DOHH2 (cell line): Measurements from ENCODE around the gene KCNIP1.

Source experiments
- H3F3A ChIP-seq: fragments of 200-600 bp; sonication (generic), shearing (Covaris generic); 2 replicates; pipeline ENCODE4 v1.6.0; 2016; ENCODE audit warnings: antibody characterized with exemption, mild to moderate bottlenecking; ENCODE audit not compliant: control insufficient read depth, insufficient read depth
- H3K27ac ChIP-seq: fragments of 200-600 bp; sonication (generic); 2 replicates; pipeline ENCODE4 v1.5.1; 2014; ENCODE audit warnings: low read depth, mild to moderate bottlenecking, low read length, moderate library complexity
- H3K27me3 ChIP-seq: fragments of 200-600 bp; sonication (generic); 2 replicates; pipeline ENCODE4 v1.6.1; 2014; ENCODE audit warnings: mild to moderate bottlenecking, low read length, mixed read lengths; ENCODE audit not compliant: control insufficient read depth
- H3K36me3 ChIP-seq: fragments of 200-600 bp; sonication (generic); 2 replicates; pipeline ENCODE4 v1.6.1; 2014; ENCODE audit warnings: mild to moderate bottlenecking, low read length, moderate library complexity, mixed read lengths; ENCODE audit not compliant: control insufficient read depth
- H3K4me1 ChIP-seq: fragments of 200-600 bp; sonication (generic); 2 replicates; pipeline ENCODE4 v1.6.1; 2014; ENCODE audit warnings: mild to moderate bottlenecking, low read length, mixed read lengths; ENCODE audit not compliant: control insufficient read depth
- H3K4me2 ChIP-seq: fragments of 200-600 bp; sonication (generic); 2 replicates; pipeline ENCODE4 v1.6.0; 2014; ENCODE audit warnings: mild to moderate bottlenecking, low read length, moderate library complexity
- H3K4me3 ChIP-seq: fragments of 200-600 bp; sonication (generic); 2 replicates; pipeline ENCODE4 v1.5.1; 2014; ENCODE audit warnings: mild to moderate bottlenecking, low read length, mixed read lengths
- H3K79me2 ChIP-seq: fragments of 200-600 bp; sonication (generic); 2 replicates; pipeline ENCODE4 v1.6.1; 2014; ENCODE audit warnings: mild to moderate bottlenecking, low read length, mixed read lengths; ENCODE audit not compliant: control insufficient read depth
- H3K9me2 ChIP-seq: fragments of 200-600 bp; sonication (generic); replicated peaks from 2 replicates; pipeline ENCODE4 v1.6.1; 2014; ENCODE audit warnings: mild to moderate bottlenecking, low read length, mixed read lengths; ENCODE audit not compliant: control insufficient read depth
- H3K9me3 ChIP-seq: fragments of 200-600 bp; sonication (generic); 2 replicates; pipeline ENCODE4 v1.6.1; 2014; ENCODE audit warnings: antibody characterized with exemption, low read length, mixed read lengths; ENCODE audit not compliant: control insufficient read depth, insufficient read depth
- H4K20me1 ChIP-seq: fragments of 200-600 bp; sonication (generic); 2 replicates; pipeline ENCODE4 v1.6.0; 2014; ENCODE audit warnings: low read depth, mild to moderate bottlenecking, antibody characterized with exemption, low read length, moderate library complexity; ENCODE audit not compliant: control insufficient read depth, insufficient read depth
- EZH2phosphoT487 ChIP-seq: fragments of 200-600 bp; sonication (generic); IDR thresholded peaks from 2 replicates; pipeline ENCODE4 v1.6.1; 2017; ENCODE audit warnings: borderline replicate concordance, mild to moderate bottlenecking, antibody characterized with exemption, low read length, moderate library complexity, mixed read lengths
- TF ChIP-seq, protein P1 (sequence below): fragments of 200-600 bp; sonication (generic); IDR thresholded peaks from one replicate; pipeline ENCODE4 v1.5.1; 2014; ENCODE audit warnings: antibody characterized with exemption, mild to moderate bottlenecking, low read depth, low read length; ENCODE audit not compliant: poor library complexity, severe bottlenecking

KCNIP1 gene

DNA sequence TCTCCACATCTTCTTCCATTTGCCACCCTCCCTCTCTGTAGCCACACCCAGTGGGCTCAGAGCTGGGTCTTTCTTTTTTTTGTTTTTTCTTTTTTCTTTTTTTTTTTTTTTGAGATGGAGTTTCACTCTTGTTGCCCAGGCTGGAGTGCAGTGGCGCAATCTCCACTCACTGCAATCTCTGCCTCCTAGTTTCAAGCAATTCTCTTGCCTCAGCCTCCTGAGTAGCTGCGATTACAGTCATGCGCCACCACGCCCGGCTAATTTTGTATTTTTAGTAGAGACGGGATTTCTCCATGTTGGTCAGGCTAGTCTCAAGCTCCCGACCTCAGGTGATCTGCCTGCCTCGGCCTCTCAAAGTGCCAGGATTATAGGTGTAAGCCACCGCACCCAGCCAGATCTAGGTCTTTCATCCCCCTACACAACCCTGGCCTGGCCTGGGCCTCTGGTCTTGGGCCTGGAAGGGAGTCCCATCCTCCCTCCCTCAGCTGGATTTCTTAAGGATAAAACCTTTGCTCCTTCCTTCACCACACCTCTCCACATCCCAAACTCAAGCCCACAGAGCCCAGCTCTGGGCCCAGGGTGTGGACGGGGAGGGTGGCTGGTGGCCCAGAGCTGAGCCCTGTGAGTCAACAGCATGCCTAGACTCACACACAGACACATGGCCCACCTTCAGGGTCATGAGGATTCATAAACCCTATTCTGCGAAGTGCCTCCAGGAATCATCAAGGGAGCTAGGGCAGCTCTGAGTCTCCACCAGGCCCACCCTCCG, 18.8 kb upstream of the KCNIP1 start:
- H3K27ac ChIP-seq, result no peak overlapping the region
- no peaks in the 10 kb centered on the region for H3K36me3 ChIP-seq
- H3K9me3 ChIP-seq, result no peaks in the 10 kb centered on the region
- H4K20me1 ChIP-seq, result no peaks in the 10 kb centered on the region
- H3K4me2 ChIP-seq, result no peak overlapping the region
- TF ChIP-seq EZH2phosphoT487, result no peak
- TF ChIP-seq, protein P1, sequence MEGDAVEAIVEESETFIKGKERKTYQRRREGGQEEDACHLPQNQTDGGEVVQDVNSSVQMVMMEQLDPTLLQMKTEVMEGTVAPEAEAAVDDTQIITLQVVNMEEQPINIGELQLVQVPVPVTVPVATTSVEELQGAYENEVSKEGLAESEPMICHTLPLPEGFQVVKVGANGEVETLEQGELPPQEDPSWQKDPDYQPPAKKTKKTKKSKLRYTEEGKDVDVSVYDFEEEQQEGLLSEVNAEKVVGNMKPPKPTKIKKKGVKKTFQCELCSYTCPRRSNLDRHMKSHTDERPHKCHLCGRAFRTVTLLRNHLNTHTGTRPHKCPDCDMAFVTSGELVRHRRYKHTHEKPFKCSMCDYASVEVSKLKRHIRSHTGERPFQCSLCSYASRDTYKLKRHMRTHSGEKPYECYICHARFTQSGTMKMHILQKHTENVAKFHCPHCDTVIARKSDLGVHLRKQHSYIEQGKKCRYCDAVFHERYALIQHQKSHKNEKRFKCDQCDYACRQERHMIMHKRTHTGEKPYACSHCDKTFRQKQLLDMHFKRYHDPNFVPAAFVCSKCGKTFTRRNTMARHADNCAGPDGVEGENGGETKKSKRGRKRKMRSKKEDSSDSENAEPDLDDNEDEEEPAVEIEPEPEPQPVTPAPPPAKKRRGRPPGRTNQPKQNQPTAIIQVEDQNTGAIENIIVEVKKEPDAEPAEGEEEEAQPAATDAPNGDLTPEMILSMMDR, result no peak
- no peaks in the 10 kb centered on the region for H3K4me1 ChIP-seq
- no peaks in the 10 kb centered on the region for H3K27me3 ChIP-seq
- no peaks in the 10 kb centered on the region for H3K9me2 ChIP-seq
- no peaks in the 10 kb centered on the region for H3F3A ChIP-seq
- H3K79me2 ChIP-seq, result no peaks in the 10 kb centered on the region
- no peak overlapping the region for H3K4me3 ChIP-seq

DNA sequence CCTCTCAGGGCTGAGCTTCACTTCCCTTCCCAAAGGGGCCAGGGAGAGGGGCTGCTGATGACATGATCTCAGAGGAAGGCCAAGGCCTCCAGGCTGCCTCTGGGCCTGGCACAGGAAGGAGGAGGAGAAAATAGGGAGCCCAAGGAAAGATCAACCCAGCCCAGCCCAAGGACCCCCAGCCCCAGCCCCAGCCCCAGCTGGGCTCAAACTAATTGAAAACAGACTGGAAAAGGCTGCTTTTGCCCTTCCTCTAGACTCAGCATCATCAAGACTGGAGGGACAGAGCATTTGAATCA, 18.3 kb upstream of the KCNIP1 start:
- no peak overlapping the region for H3K4me3 ChIP-seq
- H3K79me2 ChIP-seq, result no peaks in the 10 kb centered on the region
- no peaks in the 10 kb centered on the region for H3K9me2 ChIP-seq
- H3K36me3 ChIP-seq, result no peaks in the 10 kb centered on the region
- no peaks in the 10 kb centered on the region for H3F3A ChIP-seq
- H3K27me3 ChIP-seq, result no peaks in the 10 kb centered on the region
- no peak overlapping the region for H3K27ac ChIP-seq
- H4K20me1 ChIP-seq, result no peaks in the 10 kb centered on the region
- TF ChIP-seq, protein P1, result no peak
- H3K4me1 ChIP-seq, result no peaks in the 10 kb centered on the region
- no peak overlapping the region for H3K4me2 ChIP-seq
- H3K9me3 ChIP-seq, result no peaks in the 10 kb centered on the region

DNA sequence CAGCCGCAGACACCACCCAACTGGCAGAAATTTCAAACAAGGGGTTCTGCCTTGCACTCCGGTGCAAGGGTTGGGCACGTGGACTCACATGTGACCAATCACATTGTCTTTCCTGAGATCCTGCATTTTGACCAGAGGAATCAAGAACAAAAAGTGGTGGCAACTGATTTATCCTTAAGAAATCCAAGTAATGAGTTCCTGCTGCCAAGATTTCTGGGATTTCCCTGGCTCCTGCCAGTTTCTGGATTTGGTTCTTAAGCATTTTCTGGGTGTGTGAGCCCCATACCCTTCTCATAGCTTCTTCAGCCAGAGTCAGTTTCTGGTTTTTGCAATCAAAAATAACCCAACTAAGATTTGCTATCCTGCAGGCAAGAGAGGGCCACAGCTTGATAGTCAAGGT, 17.4 kb upstream of the KCNIP1 start:
- Histone ChIP-seq H4K20me1 (no peaks in the 10 kb centered on the region), H3K9me3 (no peaks in the 10 kb centered on the region), H3K4me2 (no peak overlapping the region), H3K4me3 (no peak overlapping the region), H3K27me3 (no peaks in the 10 kb centered on the region), H3K9me2 (no peaks in the 10 kb centered on the region), H3F3A (no peaks in the 10 kb centered on the region), H3K27ac (no peak overlapping the region), H3K79me2 (no peaks in the 10 kb centered on the region), H3K4me1 (no peaks in the 10 kb centered on the region), H3K36me3 (no peaks in the 10 kb centered on the region)
- TF ChIP-seq, protein P1, result no peak
- no peak for TF ChIP-seq EZH2phosphoT487
